Stimulated activated naive CD4-positive, alpha-beta T cell treated with Interleukin-2 at 50 U/mL for 16 hours (primary cell): ENCODE measurements around the gene C6orf52.

Experiments used
- DNase-seq: peaks from one replicate; lab custom pipeline; 2025; lab: John Stamatoyannopoulos, UW

Gene C6orf52

GRCh38 chr6:10644225-10644624 lies 50.2 kb downstream of the C6orf52 start:
- no peak for DNase-seq

GRCh38 chr6:10643201-10643651 lies 51.2 kb downstream of the C6orf52 start:
- DNase-seq = no peak

GRCh38 chr6:10641528-10641927 lies 52.9 kb downstream of the C6orf52 start:
- no peak for DNase-seq

DNA sequence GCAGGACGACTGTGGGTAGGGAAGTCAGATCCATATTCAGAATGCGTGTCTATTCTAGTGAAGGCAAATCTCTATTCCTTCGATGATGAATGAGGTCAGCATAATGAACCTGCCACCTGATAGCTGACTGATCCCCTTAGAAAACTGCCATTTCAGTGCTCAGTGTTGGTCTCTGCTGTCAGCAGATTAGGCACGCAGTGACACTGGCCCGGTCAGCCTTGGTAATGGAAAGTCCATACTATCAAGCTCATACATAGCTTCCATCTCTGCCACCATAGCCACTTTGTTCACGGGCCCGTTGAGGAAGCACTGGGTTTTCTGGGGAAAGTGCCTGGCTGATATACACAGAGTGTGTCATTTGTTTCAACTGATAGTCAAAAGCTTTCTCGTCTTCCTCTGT lies 54.0 kb downstream of the C6orf52 start:
- DNase-seq = no peak

GRCh38 chr6:10633216-10633615 lies 61.2 kb downstream of the C6orf52 start:
- DNase-seq = no peak

- no peak for DNase-seq
These were observed 64.2 kb downstream of the C6orf52 start for GRCh38 chr6:10630178-10630577.

DNA sequence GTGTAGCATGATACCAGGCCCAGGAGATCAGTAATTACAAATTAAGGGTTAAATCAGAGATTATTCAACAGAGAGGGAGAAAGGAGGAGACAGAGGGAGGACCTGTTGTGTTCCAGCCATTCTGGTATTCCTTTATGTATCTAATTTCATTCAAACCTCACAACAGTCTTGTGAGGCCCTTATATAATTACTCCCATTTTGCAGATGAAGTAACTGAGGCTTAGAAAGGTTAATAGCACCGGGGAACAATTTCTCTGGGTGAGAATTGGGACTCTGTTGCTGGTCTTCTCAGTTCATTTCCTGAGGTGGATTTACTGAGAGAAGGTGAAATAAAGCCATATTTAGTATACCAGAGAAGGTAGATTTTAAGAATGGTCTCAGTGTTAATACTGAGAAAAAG lies 66.6 kb downstream of the C6orf52 start:
- no peak for DNase-seq

DNA sequence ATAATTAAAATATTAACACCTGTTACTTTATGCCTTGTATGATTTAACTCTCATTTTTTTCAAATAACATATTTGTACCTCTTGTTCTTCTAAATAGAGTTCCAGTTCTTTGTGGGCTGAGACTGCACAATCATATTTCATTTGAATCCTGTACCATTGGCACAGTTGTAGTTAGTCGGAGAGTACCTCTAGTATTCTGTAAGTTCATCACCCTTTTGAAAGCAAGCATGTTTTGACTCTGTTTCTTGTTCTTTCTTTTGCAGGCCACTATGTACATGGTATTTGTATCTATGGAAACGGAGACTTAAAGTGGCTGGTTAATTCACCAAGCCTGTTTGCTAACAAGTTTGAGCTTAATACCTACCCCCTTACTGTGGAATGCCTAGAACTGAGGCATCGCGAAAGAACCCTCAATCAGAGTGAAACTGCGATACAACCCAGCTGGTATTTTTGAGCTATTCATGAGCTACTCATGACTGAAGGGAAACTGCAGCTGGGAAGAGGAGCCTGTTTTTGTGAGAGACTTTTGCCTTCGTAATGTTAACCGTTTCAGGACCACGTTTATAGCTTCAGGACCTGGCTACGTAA lies 68.2 kb downstream of the C6orf52 start:
- DNase-seq = no peak

DNA sequence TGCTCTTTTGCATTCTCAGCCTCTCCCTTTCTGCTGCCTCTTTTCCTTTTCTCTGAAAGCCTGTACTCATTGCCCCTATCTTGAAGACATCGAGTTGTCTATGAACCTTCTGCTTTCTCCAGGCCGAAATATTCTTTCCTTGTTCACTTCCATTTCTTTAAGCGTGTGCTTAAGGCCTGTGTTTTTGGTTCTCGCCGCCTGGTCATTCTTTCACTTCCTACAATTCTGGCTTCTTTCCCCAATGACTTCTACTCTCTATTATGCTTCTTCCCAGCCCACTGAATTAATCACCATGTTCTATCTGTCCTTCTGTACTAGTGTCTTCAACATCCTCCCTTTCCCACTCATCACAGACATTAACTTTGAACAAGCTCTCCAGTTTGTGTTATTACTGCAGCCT lies 69.6 kb downstream of the C6orf52 start:
- DNase-seq = no peak

GRCh38 chr6:10621847-10622246 lies 72.6 kb downstream of the C6orf52 start:
- DNase-seq = no peak
